ENCODE measurements around the gene CDC123. TPM values are rescaled to one million over a fixed set of nuclear protein-coding genes. Genes with fewer than 3 reads are reported as not detected.
A peak's percentile ranks its signal among the peaks of the same experiment; 100 is the strongest.
"Not testable (repeated sequence)": the region's sequence is repeated elsewhere in the genome, so short reads cannot be mapped to it uniquely, and the experiment has no call there.

CDC123 gene
- total RNA-seq, 2 experiments from 2014 or later: 85.4 to 105 TPM

DNA sequence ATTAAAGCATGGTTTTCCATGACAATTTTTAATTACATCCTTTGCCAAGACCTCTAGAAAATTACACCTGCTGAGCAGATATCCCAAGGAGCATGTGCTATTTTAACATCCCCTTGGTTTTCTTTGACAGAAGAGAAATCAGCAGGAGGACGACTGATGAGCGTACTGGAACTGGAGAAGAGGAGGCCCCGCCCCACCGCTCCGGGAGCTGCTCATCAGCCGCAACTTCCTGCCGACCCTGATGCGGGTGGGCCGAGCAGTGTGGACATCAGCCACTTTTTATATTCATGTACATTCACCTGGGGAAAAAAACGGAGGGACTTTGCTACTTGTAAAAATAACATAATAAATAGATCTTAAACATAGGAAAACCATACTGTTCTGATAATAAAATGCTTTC is 54.2 kb downstream of the CDC123 start:
- DNase-seq: no peak
- H3K36me3 Mint-ChIP-seq (ENCODE audit: low read depth): peaks cover 20% of the 10 kb centered on the region
- H3K9me3 Mint-ChIP-seq: no peaks in the 10 kb centered on the region
- CTCF ChIA-PET: interaction anchor here (1.1 kb wide), 1 partner anchor 406 kb away, joined by 3 read pairs; no protein-coding TSS in a partner anchor
- POLR2A ChIA-PET: no interaction called here
- H3K4me3 Mint-ChIP-seq: no peak overlapping the region
- no peak overlapping the region for H3K27ac Mint-ChIP-seq
- no peaks in the 10 kb centered on the region for H3K27me3 Mint-ChIP-seq
- H3K4me1 Mint-ChIP-seq: no peaks in the 10 kb centered on the region

DNA sequence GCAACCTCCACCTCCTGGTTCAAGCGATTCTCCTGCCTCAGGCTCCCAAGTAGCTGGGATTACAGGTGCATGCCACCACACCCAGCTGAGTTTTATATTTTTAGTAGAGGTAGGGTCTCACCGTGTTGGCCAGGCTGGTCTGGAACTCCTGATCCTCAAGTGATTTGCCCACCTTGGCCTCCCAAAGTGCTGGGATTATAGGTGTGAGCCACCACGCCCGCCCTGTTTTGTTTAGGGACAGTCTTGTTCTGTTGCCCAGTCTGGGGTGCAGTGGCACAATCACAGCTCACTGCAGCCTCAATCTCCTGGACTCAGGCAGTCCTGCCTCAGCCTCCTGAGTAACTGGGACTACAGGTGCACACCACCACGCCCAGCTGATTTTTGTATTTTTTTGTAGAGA is 54.7 kb downstream of the CDC123 start:
- H3K36me3 Mint-ChIP-seq (ENCODE audit: low read depth): peaks cover 20% of the 10 kb centered on the region
- CTCF ChIA-PET: interaction anchor here (1.1 kb wide), 1 partner anchor 406 kb away, joined by 3 read pairs; no protein-coding TSS in a partner anchor
- H3K4me1 Mint-ChIP-seq, POLR2A ChIA-PET, H3K4me3 Mint-ChIP-seq, H3K9me3 Mint-ChIP-seq, H3K27me3 Mint-ChIP-seq, H3K27ac Mint-ChIP-seq, DNase-seq: not testable (repeated sequence)

DNA sequence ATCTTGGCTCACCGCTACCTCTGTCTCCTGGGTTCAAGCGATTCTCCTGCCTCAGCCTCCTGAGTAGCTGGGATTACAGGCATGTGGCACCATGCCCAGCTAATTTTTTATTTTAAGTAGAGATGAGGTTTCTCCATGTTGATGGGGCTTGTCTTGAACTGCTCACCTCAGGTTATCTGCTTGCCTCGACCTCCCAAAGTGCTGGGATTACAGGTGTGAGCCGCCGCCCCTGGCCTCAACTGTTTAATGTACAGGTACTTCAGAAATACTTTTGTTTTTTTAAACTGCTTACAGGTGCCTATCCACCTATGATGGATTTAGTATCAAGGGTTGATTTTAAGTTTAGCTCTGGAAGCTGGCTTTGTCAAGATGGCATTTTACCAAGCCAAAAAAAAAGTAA is 55.6 kb downstream of the CDC123 start:
- Mint-ChIP-seq H3K9me3 (no peaks in the 10 kb centered on the region), H3K27ac (no peak overlapping the region), H3K4me1 (no peaks in the 10 kb centered on the region), H3K4me3 (no peak overlapping the region), H3K27me3 (no peaks in the 10 kb centered on the region), H3K36me3 (ENCODE audit: low read depth) (peaks cover 14% of the 10 kb centered on the region)
- ChIA-PET CTCF (interaction anchor here (0.7 kb wide), 1 partner anchor 10 kb away, joined by 3 read pairs; no protein-coding TSS in a partner anchor), POLR2A (interaction anchor here (0.7 kb wide), 1 partner anchor 398 kb away, joined by 3 read pairs; no protein-coding TSS in a partner anchor)
- no peak for DNase-seq

DNA sequence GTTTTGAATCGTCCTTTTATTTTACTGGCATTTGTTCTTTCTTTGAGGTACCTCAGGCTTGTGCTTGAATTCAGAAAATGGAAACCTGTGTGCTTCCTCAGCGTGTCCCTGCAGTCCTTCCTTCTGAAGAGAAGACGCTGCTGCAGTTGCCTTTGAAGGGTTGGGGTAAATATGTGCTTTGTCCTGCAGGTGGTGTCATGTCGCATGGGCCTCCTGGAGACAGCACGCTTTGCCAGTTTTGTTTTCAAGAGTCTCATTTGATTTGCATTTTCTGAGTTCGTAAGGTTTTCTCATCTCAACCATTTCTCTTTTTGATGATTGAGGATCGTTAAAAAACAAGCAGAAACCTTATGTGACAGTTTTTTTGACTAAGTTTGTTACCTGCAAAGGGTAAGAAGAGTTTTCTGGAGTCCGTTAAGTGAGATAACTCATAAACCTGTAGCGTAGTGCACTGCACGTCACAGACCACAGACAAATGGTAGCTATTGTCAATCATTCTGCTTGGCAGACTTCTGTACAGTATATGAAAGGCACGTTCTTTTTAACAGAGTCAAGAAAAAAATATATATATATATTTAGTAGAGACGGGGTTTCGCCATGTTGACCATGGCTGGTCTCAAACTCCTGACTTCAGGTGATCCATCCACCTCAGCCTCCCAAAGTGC is 57.0 kb downstream of the CDC123 start:
- H3K27me3 Mint-ChIP-seq: no peaks in the 10 kb centered on the region
- POLR2A ChIA-PET: interaction anchor here (0.6 kb wide), 1 partner anchor 407 kb away, joined by 4 read pairs; no protein-coding TSS in a partner anchor
- H3K4me1 Mint-ChIP-seq: no peaks in the 10 kb centered on the region
- peaks cover 8% of the 10 kb centered on the region for H3K36me3 Mint-ChIP-seq (ENCODE audit: low read depth)
- H3K9me3 Mint-ChIP-seq: no peaks in the 10 kb centered on the region
- no peak overlapping the region for H3K27ac Mint-ChIP-seq
- DNase-seq: peak; percentile 29
- CTCF ChIA-PET: no interaction called here
- H3K4me3 Mint-ChIP-seq: no peak overlapping the region

DNA sequence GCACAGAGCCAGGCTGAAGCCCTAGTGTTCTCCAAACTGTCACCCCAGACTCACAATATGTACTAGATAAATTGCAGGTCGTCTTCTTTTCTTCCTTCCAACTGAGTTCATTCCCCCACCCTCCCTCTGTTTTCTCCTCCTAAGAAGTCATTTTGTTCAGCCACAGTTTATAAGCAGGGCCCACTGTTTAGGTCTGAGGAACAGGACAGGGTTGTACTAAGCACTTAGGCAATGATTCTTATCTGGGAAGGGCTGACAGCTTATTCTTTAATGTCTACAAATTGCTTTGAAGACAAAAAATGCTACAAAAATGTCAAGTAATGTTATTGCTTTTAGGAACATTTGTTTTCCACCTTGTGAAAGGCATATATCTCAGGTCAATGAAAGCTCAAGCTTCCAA is 59.1 kb downstream of the CDC123 start:
- POLR2A ChIA-PET: no interaction called here
- CTCF ChIA-PET: no interaction called here
- H3K4me1 Mint-ChIP-seq: no peaks in the 10 kb centered on the region
- DNase-seq: no peak
- H3K27me3 Mint-ChIP-seq: no peaks in the 10 kb centered on the region
- H3K36me3 Mint-ChIP-seq (ENCODE audit: low read depth): peaks cover 5% of the 10 kb centered on the region
- no peaks in the 10 kb centered on the region for H3K9me3 Mint-ChIP-seq
- H3K4me3 Mint-ChIP-seq: no peak overlapping the region
- H3K27ac Mint-ChIP-seq: no peak overlapping the region

DNA sequence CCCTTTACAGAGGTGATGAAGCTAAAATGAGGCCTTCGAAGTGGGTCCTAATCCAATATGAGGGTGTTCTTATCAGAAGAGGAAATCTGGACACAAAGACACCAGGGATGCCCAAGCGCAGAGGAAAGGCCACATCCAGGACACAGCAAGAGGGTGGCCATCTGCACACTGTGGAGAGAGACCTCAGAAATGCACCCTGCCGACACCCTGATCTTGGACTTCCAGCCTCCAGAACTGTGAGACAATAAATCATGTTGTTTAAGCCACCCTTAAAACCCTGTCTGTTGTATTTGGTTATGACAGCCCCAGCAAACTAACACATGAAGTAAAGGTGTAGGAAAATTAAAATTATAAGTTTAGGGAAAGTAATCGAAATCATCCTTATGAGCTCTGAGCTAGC is 64.0 kb downstream of the CDC123 start:
- no peaks in the 10 kb centered on the region for H3K27me3 Mint-ChIP-seq
- H3K36me3 Mint-ChIP-seq (ENCODE audit: low read depth): no peaks in the 10 kb centered on the region
- H3K4me1 Mint-ChIP-seq: peaks cover 20% of the 10 kb centered on the region
- no peak overlapping the region for H3K4me3 Mint-ChIP-seq
- POLR2A ChIA-PET: no interaction called here
- DNase-seq: no peak
- CTCF ChIA-PET: interaction anchor here (0.5 kb wide), 2 partner anchors 8 to 114 kb away, joined by 3 read pairs; no protein-coding TSS in a partner anchor
- H3K9me3 Mint-ChIP-seq: no peaks in the 10 kb centered on the region
- no peak overlapping the region for H3K27ac Mint-ChIP-seq

DNA sequence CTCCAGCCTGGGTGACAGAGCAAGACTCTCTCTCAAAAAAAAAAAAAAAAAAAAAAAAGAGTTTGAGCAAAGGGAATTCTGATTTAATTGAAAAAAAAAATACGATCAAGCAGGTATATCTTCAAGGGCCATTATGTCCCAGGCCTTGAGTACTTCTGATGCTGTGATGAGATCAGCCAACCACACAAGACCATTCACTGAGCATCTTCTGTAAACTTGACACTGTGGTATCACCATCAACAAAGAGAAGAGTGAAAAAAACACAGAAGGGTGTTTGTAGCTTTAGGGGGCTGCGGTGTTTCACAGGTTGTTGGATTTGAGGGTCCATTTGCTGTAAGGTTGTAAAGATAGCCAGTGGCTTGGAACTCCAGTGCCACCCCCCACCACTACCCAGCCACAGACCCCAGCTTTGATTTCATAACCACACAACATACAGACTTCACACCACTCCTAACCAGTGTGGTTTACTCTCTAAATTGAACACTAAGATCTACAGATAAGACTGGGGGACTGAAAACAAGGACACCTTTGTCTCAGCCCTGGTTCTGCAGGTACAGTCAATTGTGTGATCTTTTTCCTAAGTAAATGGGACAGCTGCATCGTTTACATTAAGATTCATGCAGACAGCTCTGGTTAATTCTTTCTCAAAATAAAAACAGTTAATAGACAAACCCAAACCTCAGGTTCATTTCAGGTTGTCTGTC is 66.4 kb downstream of the CDC123 start:
- Mint-ChIP-seq H3K27ac (no peak overlapping the region), H3K4me1 (peaks cover 26% of the 10 kb centered on the region), H3K27me3 (no peaks in the 10 kb centered on the region), H3K36me3 (ENCODE audit: low read depth) (no peaks in the 10 kb centered on the region), H3K4me3 (no peak overlapping the region), H3K9me3 (no peaks in the 10 kb centered on the region)
- POLR2A ChIA-PET: no interaction called here
- CTCF ChIA-PET: interaction anchor here (0.7 to 1.4 kb wide), 3 partner anchors 34 to 387 kb away, joined by 3 read pairs; no protein-coding TSS in a partner anchor
- peak; percentile 27 for DNase-seq

DNA sequence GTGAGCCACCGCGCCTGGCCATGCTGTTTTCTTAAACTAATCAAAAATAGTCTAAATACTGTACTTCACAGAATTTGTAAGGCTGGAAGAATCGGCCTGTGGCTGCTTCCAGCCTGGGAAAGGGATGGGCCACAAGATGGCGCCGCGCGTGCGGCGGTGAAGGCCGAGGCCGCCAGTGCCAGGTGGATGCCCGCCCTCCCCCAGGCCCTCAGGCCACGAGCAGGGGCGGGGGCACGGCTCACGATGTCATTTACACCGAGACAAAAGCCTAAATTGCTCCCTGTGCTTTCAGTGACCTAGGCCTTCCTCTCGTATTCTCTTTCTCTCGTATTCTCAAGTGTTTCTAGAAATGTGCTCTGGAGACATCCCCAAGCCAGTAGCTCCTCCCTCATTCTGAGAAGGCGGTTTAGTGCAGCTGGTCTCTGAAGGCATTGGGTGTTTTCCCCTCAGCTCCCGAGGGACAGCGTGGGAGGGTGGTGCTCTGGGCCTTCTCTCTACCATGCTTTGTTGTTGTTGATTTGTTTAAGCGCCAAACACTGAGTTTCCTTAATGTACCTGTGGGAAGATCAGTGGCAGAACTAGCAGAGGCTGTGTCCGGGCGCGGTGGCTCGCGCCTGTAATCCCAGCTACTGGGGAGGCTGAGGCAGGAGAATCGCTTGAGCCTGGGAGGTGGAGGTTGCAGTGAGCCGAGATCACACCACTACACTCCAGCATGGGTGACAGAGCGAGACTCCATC is 68.4 kb downstream of the CDC123 start:
- H3K27ac Mint-ChIP-seq: peak overlapping the region; percentile 74
- H3K27me3 Mint-ChIP-seq: no peaks in the 10 kb centered on the region

DNA sequence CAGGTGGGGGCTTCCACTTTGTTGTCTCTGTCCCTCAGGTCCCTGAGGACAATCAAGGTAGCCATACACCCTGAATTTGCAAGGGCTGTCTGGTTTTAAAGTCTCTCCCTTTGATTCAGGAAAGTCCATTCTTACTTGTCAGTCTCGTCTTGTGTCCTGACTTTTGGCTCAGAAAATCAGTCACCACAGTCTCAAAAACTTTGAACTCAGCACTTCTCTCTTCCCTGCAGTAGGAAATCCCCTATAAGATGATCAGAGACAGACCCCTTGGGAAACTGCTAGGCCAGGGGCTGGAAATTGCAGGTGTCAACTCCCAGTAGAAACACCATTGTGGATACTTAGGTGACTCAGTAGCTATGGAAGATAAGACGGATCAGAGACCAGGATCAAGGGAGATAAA is 73.1 kb downstream of the CDC123 start:
- Mint-ChIP-seq H3K27me3 (no peaks in the 10 kb centered on the region), H3K36me3 (ENCODE audit: low read depth) (no peaks in the 10 kb centered on the region), H3K27ac (no peak overlapping the region), H3K4me3 (no peak overlapping the region), H3K4me1 (peaks cover 12% of the 10 kb centered on the region), H3K9me3 (no peaks in the 10 kb centered on the region)
- POLR2A ChIA-PET: no interaction called here
- CTCF ChIA-PET: interaction anchor here (0.6 kb wide), 1 partner anchor 61 kb away, joined by 3 read pairs; no protein-coding TSS in a partner anchor
- DNase-seq: no peak

More for the DNA sequence above, 68.4 kb downstream of the CDC123 start:
- peak; percentile 64 for DNase-seq
- Mint-ChIP-seq H3K4me1 (peaks cover 26% of the 10 kb centered on the region), H3K9me3 (no peaks in the 10 kb centered on the region), H3K36me3 (ENCODE audit: low read depth) (no peaks in the 10 kb centered on the region), H3K4me3 (peak overlapping the region; percentile 47)
- POLR2A ChIA-PET: interaction anchor here (0.6 to 0.7 kb wide), 2 partner anchors 52 to 380 kb away, joined by 4 to 8 read pairs; no protein-coding TSS in a partner anchor
- CTCF ChIA-PET: interaction anchor here (0.5 to 2.1 kb wide), 13 partner anchors 10 to 990 kb away, joined by 3 to 9 read pairs (median 3); no protein-coding TSS in a partner anchor

DNA sequence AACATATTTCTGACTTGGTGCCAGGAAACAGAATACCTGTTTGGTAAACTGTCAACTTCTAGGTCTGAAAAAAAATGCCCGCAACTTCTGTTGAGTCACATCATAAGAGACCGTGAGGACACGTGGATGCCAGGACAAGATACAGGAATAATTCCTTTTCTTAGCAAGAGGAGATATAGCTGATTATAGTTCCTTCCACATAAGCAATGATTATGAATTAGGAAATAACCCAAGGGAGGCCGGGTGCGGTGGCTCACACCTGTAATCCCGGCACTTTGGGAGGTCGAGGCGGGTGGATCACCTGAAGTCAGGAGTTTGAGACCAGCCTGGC is 75.2 kb downstream of the CDC123 start:
- Mint-ChIP-seq H3K36me3 (ENCODE audit: low read depth) (no peaks in the 10 kb centered on the region), H3K27me3 (no peaks in the 10 kb centered on the region), H3K9me3 (no peaks in the 10 kb centered on the region), H3K4me3 (no peak overlapping the region), H3K27ac (no peak overlapping the region), H3K4me1 (no peaks in the 10 kb centered on the region)
- DNase-seq: no peak
- CTCF ChIA-PET: no interaction called here
- POLR2A ChIA-PET: no interaction called here

DNA sequence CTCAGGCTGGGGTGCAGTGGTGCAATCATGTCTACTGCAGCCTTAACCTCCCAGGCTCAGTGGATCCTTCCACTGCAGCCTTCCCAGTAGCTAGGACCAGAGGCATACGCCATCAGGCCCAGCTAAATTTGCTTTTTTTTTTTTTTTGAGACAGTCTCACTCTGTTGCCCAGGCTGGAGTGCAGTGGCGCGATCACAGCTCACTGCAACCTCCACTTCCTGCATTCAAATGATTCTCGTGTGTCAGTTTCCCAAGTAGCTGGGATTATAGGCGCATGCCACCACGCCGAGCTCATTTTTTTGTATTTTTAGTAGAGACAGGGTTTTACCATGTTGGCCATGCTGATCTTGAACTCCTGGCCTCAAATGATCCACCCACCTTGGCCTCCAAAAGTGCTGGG is 81.9 kb downstream of the CDC123 start:
- H3K36me3 Mint-ChIP-seq (ENCODE audit: low read depth); H3K9me3 Mint-ChIP-seq; POLR2A ChIA-PET; H3K27me3 Mint-ChIP-seq; DNase-seq; H3K4me1 Mint-ChIP-seq; H3K4me3 Mint-ChIP-seq: not testable (repeated sequence)
- H3K27ac Mint-ChIP-seq: peak overlapping the region; percentile 31
- CTCF ChIA-PET: interaction anchor here (0.6 to 1.3 kb wide), 5 partner anchors 8 to 254 kb away, joined by 3 to 7 read pairs (median 4); no protein-coding TSS in a partner anchor

DNA sequence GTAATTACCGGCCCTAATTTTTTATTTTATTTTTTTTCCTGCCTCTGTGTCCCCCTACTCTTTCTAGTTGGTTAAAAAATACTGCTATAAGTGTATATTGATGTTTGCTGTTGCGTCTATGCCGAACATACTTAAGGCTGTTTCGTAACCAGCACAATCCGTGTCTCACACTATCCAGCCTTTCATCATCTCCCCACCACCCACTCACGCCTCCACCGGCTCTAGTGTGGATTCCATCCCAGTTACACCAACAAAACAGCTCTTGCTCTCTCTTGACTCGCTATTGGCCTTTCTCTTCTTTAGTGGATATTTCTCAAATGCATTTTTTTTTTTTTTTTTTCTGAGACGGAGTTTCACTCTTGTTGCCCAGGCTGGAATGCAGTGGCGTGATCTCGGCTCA is 83.3 kb downstream of the CDC123 start:
- Mint-ChIP-seq H3K4me3 (no peak overlapping the region), H3K36me3 (ENCODE audit: low read depth) (no peaks in the 10 kb centered on the region)
- POLR2A ChIA-PET: no interaction called here

DNA sequence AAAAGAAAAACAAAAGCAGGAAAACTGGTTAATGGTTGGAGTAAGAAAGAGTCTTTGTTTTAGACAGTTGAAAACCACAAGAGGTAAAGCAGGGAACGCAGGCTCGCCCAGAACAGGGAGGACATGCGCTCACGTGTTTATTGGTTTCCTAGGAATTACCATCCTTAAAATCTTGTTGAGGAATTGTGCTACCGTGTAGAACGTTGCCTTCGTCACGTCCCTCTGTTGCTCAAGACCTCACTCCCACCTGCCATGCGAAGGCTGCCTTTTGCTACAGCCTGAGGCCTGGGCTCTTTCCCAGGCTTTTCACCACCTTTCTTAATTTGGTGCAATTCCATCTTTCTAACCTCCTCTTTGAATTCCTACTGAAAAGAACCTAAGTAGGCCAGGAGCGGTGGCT is 91.8 kb downstream of the CDC123 start:
- DNase-seq: no peak
- Mint-ChIP-seq H3K4me3 (no peak overlapping the region), H3K9me3 (peaks cover 5% of the 10 kb centered on the region), H3K36me3 (ENCODE audit: low read depth) (no peaks in the 10 kb centered on the region), H3K27me3 (peaks cover 2% of the 10 kb centered on the region), H3K27ac (no peak overlapping the region), H3K4me1 (no peaks in the 10 kb centered on the region)
- ChIA-PET POLR2A (no interaction called here), CTCF (no interaction called here)

More for the DNA sequence above, 83.3 kb downstream of the CDC123 start:
- Mint-ChIP-seq H3K4me1 (no peaks in the 10 kb centered on the region), H3K27me3 (no peaks in the 10 kb centered on the region), H3K9me3 (peaks cover 5% of the 10 kb centered on the region), H3K27ac (no peak overlapping the region)
- DNase-seq: no peak
- CTCF ChIA-PET: interaction anchor here (0.6 kb wide), 1 partner anchor 555 kb away, joined by 4 read pairs; no protein-coding TSS in a partner anchor
